AG04450 (cell line): ENCODE data around the gene DGKZ. TPM values are rescaled to one million over a fixed set of nuclear protein-coding genes. Genes with fewer than 3 reads are reported as not detected.

Source experiments
- CTCF ChIA-PET: fragments of 300-600, 350-600 bp; formaldehyde crosslinking; extraction: SDS; loops from one replicate; lab custom pipeline; 2022; ENCODE audit warnings: antibody characterized with exemption, inconsistent platforms; lab: Charles Lee
- POLR2A ChIA-PET: fragments of 350-600 bp; formaldehyde crosslinking; extraction: SDS; loops from one replicate; lab custom pipeline; 2021; ENCODE audit warnings: antibody characterized with exemption, inconsistent platforms; lab: Yijun Ruan, JAX
- DNase-seq: peaks from one replicate; pipeline ENCODE4 v3.0.0-alpha.2; 2011; ENCODE audit warnings: low read depth, low spot score
- H3K27ac ChIP-seq: one replicate; pipeline ENCODE4 v1.5.1; 2012; ENCODE audit warnings: low read depth, low read length, control low read depth
- H3K27me3 ChIP-seq: one replicate; pipeline ENCODE4 v1.6.0; 2012; ENCODE audit warnings: low read length; ENCODE audit not compliant: control insufficient read depth, insufficient read depth
- H3K4me3 ChIP-seq: 2 replicates; pipeline ENCODE4 v1.5.1; 2011; ENCODE audit warnings: mild to moderate bottlenecking, low read depth, low read length, control low read depth
- H3K9me3 ChIP-seq: 2 replicates; pipeline ENCODE4 v1.5.1; 2012; ENCODE audit warnings: low read length; ENCODE audit not compliant: control insufficient read depth, insufficient read depth
- polyA plus RNA-seq: library from polyadenylated mRNA; depleted of rRNA; stranded (reverse); fragments of >200 nt; gene quantifications from 2 replicates; pipeline ENCODE4 v1.2.3, GENCODE V29; 2011
- TF ChIP-seq, protein P1 (sequence below): IDR thresholded peaks from 2 replicates; pipeline ENCODE4 v1.5.1; 2011; ENCODE audit warnings: low read depth, low read length, control low read depth, inconsistent platforms

DGKZ gene
- polyA plus RNA-seq, 1 experiment, result 15.8 TPM

DNA sequence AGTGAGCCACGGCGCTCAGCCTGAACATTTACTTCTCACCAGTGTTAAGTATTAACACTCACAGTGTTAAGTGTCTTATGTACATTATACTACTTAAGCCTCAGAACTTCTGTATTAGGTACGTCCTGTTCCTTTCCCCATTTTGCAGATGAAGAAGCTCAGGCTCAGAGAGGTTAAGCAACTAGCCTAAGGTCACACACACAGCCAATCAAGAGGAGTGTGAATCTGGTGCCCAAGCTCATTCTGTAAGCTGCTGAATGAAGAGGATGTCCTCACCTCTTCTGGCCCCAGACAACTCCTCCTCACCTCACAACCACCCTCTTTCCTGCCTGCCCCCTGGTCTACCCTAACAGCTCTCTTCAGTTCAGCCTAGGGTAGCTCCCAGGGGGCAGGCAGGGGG is 39.9 kb upstream of the DGKZ start:
- CTCF ChIA-PET, result interaction anchor here (1.2 to 7.1 kb wide), 10 partner anchors 8 to 343 kb away, joined by 3 to 190 read pairs (median 6); partner anchors contain the start of gene CREB3L1
- H3K27ac ChIP-seq, result no peak overlapping the region
- TF ChIP-seq, protein P1, sequence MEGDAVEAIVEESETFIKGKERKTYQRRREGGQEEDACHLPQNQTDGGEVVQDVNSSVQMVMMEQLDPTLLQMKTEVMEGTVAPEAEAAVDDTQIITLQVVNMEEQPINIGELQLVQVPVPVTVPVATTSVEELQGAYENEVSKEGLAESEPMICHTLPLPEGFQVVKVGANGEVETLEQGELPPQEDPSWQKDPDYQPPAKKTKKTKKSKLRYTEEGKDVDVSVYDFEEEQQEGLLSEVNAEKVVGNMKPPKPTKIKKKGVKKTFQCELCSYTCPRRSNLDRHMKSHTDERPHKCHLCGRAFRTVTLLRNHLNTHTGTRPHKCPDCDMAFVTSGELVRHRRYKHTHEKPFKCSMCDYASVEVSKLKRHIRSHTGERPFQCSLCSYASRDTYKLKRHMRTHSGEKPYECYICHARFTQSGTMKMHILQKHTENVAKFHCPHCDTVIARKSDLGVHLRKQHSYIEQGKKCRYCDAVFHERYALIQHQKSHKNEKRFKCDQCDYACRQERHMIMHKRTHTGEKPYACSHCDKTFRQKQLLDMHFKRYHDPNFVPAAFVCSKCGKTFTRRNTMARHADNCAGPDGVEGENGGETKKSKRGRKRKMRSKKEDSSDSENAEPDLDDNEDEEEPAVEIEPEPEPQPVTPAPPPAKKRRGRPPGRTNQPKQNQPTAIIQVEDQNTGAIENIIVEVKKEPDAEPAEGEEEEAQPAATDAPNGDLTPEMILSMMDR, result no peak
- H3K4me3 ChIP-seq, result no peak overlapping the region
- POLR2A ChIA-PET, result interaction anchor here (0.6 to 1.1 kb wide), 3 partner anchors 12 to 68 kb away, joined by 3 to 4 read pairs (median 3); no protein-coding TSS in a partner anchor
- DNase-seq, result no peak
- no peaks in the 10 kb centered on the region for H3K9me3 ChIP-seq
- H3K27me3 ChIP-seq, result no peaks in the 10 kb centered on the region

DNA sequence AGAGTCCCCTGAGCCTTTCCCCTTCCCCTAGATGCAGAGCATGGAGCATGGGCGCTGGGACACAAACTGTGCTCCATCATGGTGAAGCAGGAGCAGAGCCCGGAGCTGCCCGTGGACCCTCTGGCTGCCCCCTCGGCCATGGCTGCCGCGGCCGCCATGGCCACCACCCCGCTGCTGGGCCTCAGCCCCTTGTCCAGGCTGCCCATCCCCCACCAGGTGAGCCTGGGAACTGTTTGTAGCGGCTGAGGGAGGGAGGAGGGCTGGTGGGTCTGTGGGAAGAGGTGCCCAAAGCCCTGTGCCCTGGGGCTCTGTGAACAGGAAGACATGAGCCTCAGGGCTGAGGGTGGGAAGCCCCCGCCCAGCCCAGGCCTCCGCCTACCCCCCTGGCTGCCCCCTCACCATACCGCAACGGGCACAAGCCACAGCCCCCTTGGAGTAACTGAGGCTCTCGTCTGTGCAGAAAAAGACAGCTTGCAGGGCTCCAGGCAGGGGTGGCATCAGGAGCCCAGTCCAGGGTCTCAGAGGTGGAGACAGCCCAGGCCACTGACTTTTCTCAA is 39.4 kb upstream of the DGKZ start:
- no peak overlapping the region for H3K4me3 ChIP-seq
- TF ChIP-seq, protein P1, result no peak
- DNase-seq, result no peak
- no peaks in the 10 kb centered on the region for H3K27me3 ChIP-seq
- H3K27ac ChIP-seq, result no peak overlapping the region
- H3K9me3 ChIP-seq, result no peaks in the 10 kb centered on the region
- CTCF ChIA-PET, result interaction anchor here (0.6 to 7.1 kb wide), 17 partner anchors 8 to 356 kb away, joined by 3 to 190 read pairs (median 5); partner anchors contain the start of gene CREB3L1
- POLR2A ChIA-PET, result interaction anchor here (1.0 to 1.1 kb wide), 2 partner anchors 12 to 68 kb away, joined by 3 to 4 read pairs; no protein-coding TSS in a partner anchor

DNA sequence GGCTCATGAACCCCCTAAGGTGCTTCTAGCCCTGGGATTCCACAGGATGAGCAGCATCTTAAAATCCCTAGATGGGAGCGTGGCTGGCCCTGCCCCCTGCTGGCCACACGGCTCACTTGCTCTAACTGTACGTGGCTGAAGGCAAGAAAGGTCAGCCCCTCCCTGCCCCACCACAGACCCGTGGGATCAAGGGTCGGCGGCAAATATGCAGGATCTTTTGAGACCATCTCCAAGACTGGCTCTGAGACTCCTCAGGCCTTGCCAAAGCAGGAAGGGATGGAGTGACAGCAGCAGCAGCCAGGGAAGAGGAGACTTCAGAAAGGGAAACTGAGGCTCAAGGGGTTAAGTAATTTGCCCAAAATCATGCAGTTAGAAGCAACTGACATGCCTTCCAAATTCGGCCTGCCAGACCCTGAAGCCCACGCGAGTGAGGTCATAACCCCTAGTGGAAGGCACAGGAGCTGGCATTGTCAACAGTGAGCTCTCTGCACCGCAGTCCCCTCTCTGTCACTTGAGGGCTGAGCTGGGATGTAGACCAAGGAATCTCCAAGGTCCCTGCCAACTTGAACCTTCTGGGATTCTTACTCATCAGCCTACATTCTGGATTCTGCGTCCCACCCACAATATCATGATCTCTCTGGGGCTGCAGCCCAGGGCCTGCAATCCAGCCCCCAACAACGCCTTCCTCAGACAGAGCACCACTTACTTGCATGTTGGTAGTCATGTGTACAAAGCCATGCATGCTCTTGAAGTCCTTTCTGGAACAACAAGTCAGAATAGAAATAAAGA is 38.4 kb upstream of the DGKZ start:
- Histone ChIP-seq H3K4me3 (no peak overlapping the region), H3K27me3 (no peaks in the 10 kb centered on the region), H3K9me3 (no peaks in the 10 kb centered on the region), H3K27ac (peak overlapping the region; percentile 47)
- ChIA-PET CTCF (interaction anchor here (0.5 to 7.1 kb wide), 18 partner anchors 9 to 344 kb away, joined by 3 to 190 read pairs (median 4); partner anchors contain the start of gene CREB3L1), POLR2A (interaction anchor here (1.0 to 1.1 kb wide), 3 partner anchors 13 to 69 kb away, joined by 3 to 4 read pairs (median 3); no protein-coding TSS in a partner anchor)
- TF ChIP-seq, protein P1, result peak; percentile 87
- DNase-seq, result no peak

DNA sequence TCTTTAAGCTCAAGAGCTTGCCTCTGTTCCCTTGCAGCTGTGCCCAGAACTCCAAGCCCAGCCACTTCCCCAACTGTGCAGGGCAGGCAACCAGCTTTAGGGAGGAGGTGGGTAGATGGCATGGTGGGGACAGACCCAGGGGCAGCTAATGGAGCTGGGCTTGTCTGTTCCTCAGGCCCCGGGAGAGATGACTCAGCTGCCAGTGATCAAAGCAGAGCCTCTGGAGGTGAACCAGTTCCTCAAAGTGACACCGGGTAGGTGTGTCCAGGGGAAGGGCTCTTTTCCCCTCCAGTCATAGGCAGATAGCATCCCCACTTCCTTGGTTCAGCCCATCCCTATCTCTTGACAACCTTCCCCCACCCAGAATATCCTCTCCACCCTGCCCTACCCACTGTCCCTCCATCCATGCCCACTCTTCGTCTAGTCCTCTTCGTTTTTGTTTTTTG is 37.4 kb upstream of the DGKZ start:
- Histone ChIP-seq H3K27ac (no peak overlapping the region), H3K9me3 (no peaks in the 10 kb centered on the region), H3K27me3 (no peaks in the 10 kb centered on the region), H3K4me3 (no peak overlapping the region)
- TF ChIP-seq, protein P1, result no peak
- POLR2A ChIA-PET, result interaction anchor here (1.0 kb wide), 1 partner anchor 66 kb away, joined by 3 read pairs; no protein-coding TSS in a partner anchor
- DNase-seq, result no peak
- CTCF ChIA-PET, result interaction anchor here (0.7 to 7.1 kb wide), 11 partner anchors 9 to 345 kb away, joined by 3 to 190 read pairs (median 5); partner anchors contain the start of gene CREB3L1
